H1 (cell line): ENCODE data around the gene UNK. TPM values are rescaled to one million over a fixed set of nuclear protein-coding genes. Genes with fewer than 3 reads are reported as not detected.
A peak's percentile ranks its signal among the peaks of the same experiment; 100 is the strongest.

Source experiments
- CTCF ChIA-PET: fragments of 300-600 bp; sonication (Branson Sonifier 250); formaldehyde crosslinking; loops from one replicate; lab custom pipeline; 2021; ENCODE audit not compliant: partially characterized antibody; lab: Charles Lee
- POLR2A ChIA-PET: fragments of 300-600 bp; sonication (Branson Sonifier 250); formaldehyde crosslinking; loops from one replicate; lab custom pipeline; 2021; ENCODE audit warnings: inconsistent platforms; ENCODE audit not compliant: partially characterized antibody; lab: Charles Lee
- DNase-seq, 2 experiments: peaks; one replicate each; pipeline versions ENCODE4 v3.0.0 to v3.0.0-alpha.2; 2010 to 2022; ENCODE audit warnings: low spot score in 2 of 2, low read depth in 1 of 2, mixed read lengths in 1 of 2
- FAIRE-seq: peaks from 2 replicates; lab custom pipeline; 2011; peaks lifted over from hg19 to GRCh38; lab: Jason Lieb, UNC
- H2AFZ ChIP-seq: 2 replicates; pipeline ENCODE4 v1.8.1; 2012; ENCODE audit warnings: low read length, inconsistent platforms
- H2AK5ac ChIP-seq: 2 replicates; pipeline ENCODE4 v1.6.1; 2013; ENCODE audit warnings: low read depth, low read length
- H2BK120ac ChIP-seq: replicated peaks from 2 replicates; pipeline ENCODE3; 2013; ENCODE audit warnings: low read depth, low read length, inconsistent platforms
- H2BK12ac ChIP-seq: 2 replicates; pipeline ENCODE4 v1.6.1; 2013; ENCODE audit warnings: low read depth, low read length
- H2BK15ac ChIP-seq: 2 replicates; pipeline ENCODE4 v1.6.1; 2013; ENCODE audit warnings: low read length
- H2BK20ac ChIP-seq: 2 replicates; pipeline ENCODE4 v1.6.1; 2013; ENCODE audit warnings: low read length
- H2BK5ac ChIP-seq: 2 replicates; pipeline ENCODE4 v1.6.1; 2013; ENCODE audit warnings: low read depth, low read length
- H3K14ac ChIP-seq: 2 replicates; pipeline ENCODE4 v1.6.1; 2013; ENCODE audit warnings: inconsistent platforms; ENCODE audit not compliant: insufficient read length
- H3K18ac ChIP-seq: 2 replicates; pipeline ENCODE4 v1.6.1; 2013; ENCODE audit warnings: low read length; ENCODE audit errors: extremely low read depth
- H3K23ac ChIP-seq: 2 replicates; pipeline ENCODE4 v1.6.1; 2013; ENCODE audit warnings: inconsistent platforms; ENCODE audit not compliant: insufficient read length
- H3K23me2 ChIP-seq: 2 replicates; pipeline ENCODE4 v1.6.1; 2013; ENCODE audit warnings: low read depth, low read length
- H3K27ac ChIP-seq: 2 replicates; pipeline ENCODE4 v1.6.1; 2011; ENCODE audit warnings: low read depth, low read length, inconsistent platforms
- H3K27me3 ChIP-seq, 4 experiments: replicated peaks in 1 of 4; 1 replicate in 1 of 4; 2 replicates in 3 of 4; pipeline versions ENCODE4 v1.6.1 to v1.8.1; 2011 to 2013; ENCODE audit warnings: low read length in 3 of 4, mild to moderate bottlenecking in 3 of 4, inconsistent platforms in 2 of 4, mixed read lengths in 2 of 4, moderate library complexity in 1 of 4; ENCODE audit not compliant: control insufficient read depth in 3 of 4, insufficient read depth in 3 of 4; ENCODE audit errors: extremely low read depth in 1 of 4
- H3K36me3 ChIP-seq, 4 experiments: 2 replicates each; pipeline versions ENCODE4 v1.6.1 to v1.8.1; 2011 to 2013; ENCODE audit warnings: mild to moderate bottlenecking in 4 of 4, low read length in 3 of 4, moderate library complexity in 2 of 4, control low read depth in 1 of 4, inconsistent platforms in 1 of 4; ENCODE audit not compliant: insufficient read depth in 4 of 4, control insufficient read depth in 2 of 4
- H3K4ac ChIP-seq: replicated peaks from 2 replicates; pipeline ENCODE3; 2013; ENCODE audit warnings: low read length, low read depth, mixed read lengths, inconsistent platforms; ENCODE audit not compliant: insufficient read length
- H3K4me1 ChIP-seq, 4 experiments: replicated peaks in 1 of 4; 1 replicate in 1 of 4; 2 replicates in 3 of 4; pipeline versions ENCODE4 v1.6.1 to v1.8.1; 2011 to 2013; ENCODE audit warnings: low read length in 3 of 4, inconsistent platforms in 2 of 4, mixed read lengths in 1 of 4; ENCODE audit not compliant: insufficient read depth in 4 of 4, control insufficient read depth in 3 of 4
- H3K4me2 ChIP-seq, 2 experiments: 2 replicates each; pipeline versions ENCODE4 v1.6.1 to v1.8.1; 2011 to 2013; ENCODE audit warnings: low read depth in 2 of 2, low read length in 2 of 2, control low read depth in 1 of 2, inconsistent platforms in 1 of 2, mild to moderate bottlenecking in 1 of 2; ENCODE audit not compliant: insufficient read depth in 1 of 2
- H3K4me3 ChIP-seq, 4 experiments: fragments of 200-600, 300-600 bp in 1 of 4; sonication (generic), shearing (Covaris generic), sonication (Bioruptor Twin) in 1 of 4; 2 replicates each; pipeline versions ENCODE4 v1.5.1 to v1.8.1; 2011 to 2016; ENCODE audit warnings: low read length in 4 of 4, low read depth in 3 of 4, control low read depth in 2 of 4, inconsistent platforms in 2 of 4, mild to moderate bottlenecking in 2 of 4, mixed read lengths in 1 of 4, moderate library complexity in 1 of 4; ENCODE audit not compliant: insufficient read depth in 2 of 4; ENCODE audit errors: extremely low read depth in 1 of 4
- H3K56ac ChIP-seq: replicated peaks from 2 replicates; pipeline ENCODE3; 2013; ENCODE audit warnings: low read depth, mild to moderate bottlenecking, mixed read lengths, low read length, inconsistent platforms; ENCODE audit not compliant: insufficient read length
- H3K79me1 ChIP-seq: 2 replicates; pipeline ENCODE4 v1.6.1; 2013; ENCODE audit warnings: low read depth, low read length, control low read depth
- H3K79me2 ChIP-seq, 2 experiments: 2 replicates each; pipeline versions ENCODE4 v1.6.1 to v1.8.1; 2012 to 2013; ENCODE audit warnings: low read length in 2 of 2, mild to moderate bottlenecking in 2 of 2, inconsistent platforms in 1 of 2; ENCODE audit not compliant: insufficient read depth in 2 of 2, control insufficient read depth in 1 of 2
- H3K9ac ChIP-seq, 4 experiments: replicated peaks in 1 of 4; 1 replicate in 1 of 4; 2 replicates in 3 of 4; pipeline versions ENCODE4 v1.6.1 to v1.8.1; 2011 to 2013; ENCODE audit warnings: low read depth in 3 of 4, low read length in 3 of 4, control low read depth in 2 of 4, mild to moderate bottlenecking in 2 of 4, moderate library complexity in 2 of 4, inconsistent platforms in 1 of 4; ENCODE audit errors: extremely low read depth in 1 of 4
- H3K9me3 ChIP-seq, 2 experiments: 2 replicates each; pipeline versions ENCODE4 v1.6.1 to v1.8.1; 2012 to 2013; ENCODE audit warnings: mild to moderate bottlenecking in 2 of 2, moderate library complexity in 2 of 2, control low read depth in 1 of 2, inconsistent platforms in 1 of 2, low read depth in 1 of 2, low read length in 1 of 2, mixed read lengths in 1 of 2; ENCODE audit not compliant: insufficient read depth in 2 of 2
- H4K20me1 ChIP-seq, 2 experiments: replicated peaks in 1 of 2; 2 replicates each; pipeline versions ENCODE3 to v1.8.1; 2011 to 2013; ENCODE audit warnings: inconsistent platforms in 2 of 2, low read length in 2 of 2, mild to moderate bottlenecking in 1 of 2; ENCODE audit not compliant: insufficient read depth in 2 of 2, control insufficient read depth in 1 of 2
- H4K5ac ChIP-seq: 2 replicates; pipeline ENCODE4 v1.6.1; 2013; ENCODE audit warnings: low read length, low read depth, mixed read lengths, inconsistent platforms; ENCODE audit not compliant: insufficient read length
- H4K8ac ChIP-seq: 2 replicates; pipeline ENCODE4 v1.8.0; 2013; ENCODE audit warnings: mild to moderate bottlenecking, moderate library complexity, low read length, inconsistent platforms; ENCODE audit not compliant: insufficient read depth; ENCODE audit errors: extremely low read depth
- H4K91ac ChIP-seq: replicated peaks from 2 replicates; pipeline ENCODE3; 2013; ENCODE audit warnings: low read length, mixed read lengths, inconsistent platforms; ENCODE audit not compliant: insufficient read length
- BCL11A ChIP-seq, 2 experiments: IDR thresholded peaks; one replicate each; pipeline ENCODE4 v1.6.1; 2011; ENCODE audit warnings: low read depth in 2 of 2, low read length in 2 of 2, mild to moderate bottlenecking in 2 of 2
- CBX8 ChIP-seq: fragments of 300-800, 300-1000 bp; sonication (generic); IDR thresholded peaks from 2 replicates; pipeline ENCODE4 v1.7.1; 2016; ENCODE audit warnings: low read depth, low read length, borderline replicate concordance
- CEBPB ChIP-seq: IDR thresholded peaks from 2 replicates; pipeline ENCODE4 v1.6.1; 2012; ENCODE audit warnings: low read depth, low read length
- CHD1 ChIP-seq: IDR thresholded peaks from 2 replicates; pipeline ENCODE4 v1.6.1; 2012; ENCODE audit warnings: low read depth, low read length, improper control_type of control experiment
- GABPA ChIP-seq: IDR thresholded peaks from 2 replicates; pipeline ENCODE4 v1.6.1; 2011; ENCODE audit warnings: mild to moderate bottlenecking, low read length, moderate library complexity, borderline replicate concordance; ENCODE audit not compliant: insufficient read depth
- MAFK ChIP-seq: IDR thresholded peaks from 2 replicates; pipeline ENCODE4 v1.6.1; 2012; ENCODE audit warnings: low read depth, mild to moderate bottlenecking, improper control_type of control experiment, low read length
- RBBP5 ChIP-seq: IDR thresholded peaks from 2 replicates; pipeline ENCODE4 v1.7.1; 2012; ENCODE audit warnings: low read depth, mild to moderate bottlenecking, inconsistent platforms, low read length, moderate library complexity, borderline replicate concordance
- SRF ChIP-seq: IDR thresholded peaks from 2 replicates; pipeline ENCODE4 v1.6.1; 2011; ENCODE audit warnings: mild to moderate bottlenecking, low read depth, low read length, moderate library complexity
- WGBS, 2 experiments: shearing (Covaris generic) in 1 of 2; methylation state at CpG; one replicate each; pipeline versions ENCODE4 v1.1.6 to v1.1.7; 2013 to 2015; ENCODE audit warnings: low lambda C conversion rate in 2 of 2, mixed read lengths in 2 of 2, inconsistent platforms in 1 of 2, low coverage in 1 of 2, missing lambda C conversion rate in 1 of 2; ENCODE audit not compliant: insufficient replicate concordance in 2 of 2, insufficient coverage in 1 of 2, insufficient read length in 1 of 2; ENCODE audit errors: extremely low coverage in 1 of 2, missing lambda C conversion rate in 1 of 2; 5-methylcytosine and 5-hydroxymethylcytosine counted together
- polyA plus RNA-seq, 7 experiments: library from polyadenylated mRNA; depleted of rRNA in 3 of 7; stranded (reverse) in 5 of 7; unstranded in 2 of 7; fragments of >200 nt in 5 of 7; fragments of 200-250 nt in 2 of 7; gene quantifications; 1 replicate in 5 of 7; 2 replicates in 1 of 7; 4 replicates in 1 of 7; pipeline versions ENCODE4 v1.2.1 to v1.2.3, GENCODE V29; 2011 to 2013; ENCODE audit warnings: missing spikeins in 2 of 7, mixed read lengths in 2 of 7
- total RNA-seq: library from RNA; stranded (reverse); fragmentation: NEBNext Ultra II Directional; extraction: Animal tissue kit (Norgen Biotek cat#: 25700); gene quantifications from 2 replicates; pipeline ENCODE4 v1.2.1, GENCODE V29; 2021

UNK gene
- total and polyA plus RNA-seq, 2 of the 8 experiments (the other 6 are each of a cell fraction or from before 2014, with no cell fraction given), result 24.2 to 33.3 TPM

DNA sequence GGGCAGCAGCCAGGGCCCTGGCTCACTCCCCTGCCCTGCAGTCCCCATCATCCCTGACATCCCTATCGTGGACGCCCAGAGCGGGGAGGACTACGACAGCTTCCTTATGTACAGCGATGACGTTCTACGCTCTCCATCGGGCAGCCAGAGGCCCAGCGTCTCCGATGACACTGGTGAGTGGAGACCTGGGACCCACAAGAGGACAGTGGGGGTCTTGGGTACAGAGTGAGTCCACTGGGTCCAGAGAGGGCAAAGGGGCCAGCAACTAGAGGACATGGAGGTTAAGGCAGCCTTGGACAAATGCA is 32.2 kb upstream of the UNK start:
- Histone ChIP-seq H4K20me1 (peaks cover 0 to 5% of the 10 kb centered on the region in 2 experiments), H3K27ac (no peak overlapping the region), H3K9ac (no peak overlapping the region), H3K36me3 (no peaks in the 10 kb centered on the region), H2BK5ac (no peak overlapping the region), H3K4me1 (peaks cover 0 to 5% (median 3%) of the 10 kb centered on the region in 4 experiments; a peak in 4 of 7 replicates), H3K4ac (no peak overlapping the region), H3K79me2 (no peaks in the 10 kb centered on the region), H3K9me3 (no peaks in the 10 kb centered on the region), H3K23me2 (no peaks in the 10 kb centered on the region; the same call in 1 of the 2 replicates), H3K27me3 (peaks cover 0 to 2% (median 0%) of the 10 kb centered on the region in 4 experiments; a peak in 1 of 7 replicates), H2BK20ac (no peak overlapping the region), H2AK5ac (0 out of 2 replicates have a peak overlapping the region, but pooled peaks have one; percentile 69), H3K23ac (no peak overlapping the region), H2BK120ac (no peak overlapping the region), H4K8ac (peak overlapping the region; percentile 69; the same call in 1 of the 2 replicates), H3K14ac (no peak overlapping the region), H4K5ac (no peak overlapping the region), H3K4me3 (no peak overlapping the region), H2BK12ac (no peak overlapping the region), H4K91ac (no peak overlapping the region), H3K18ac (no peak overlapping the region), H3K4me2 (no peak overlapping the region), H3K79me1 (no peaks in the 10 kb centered on the region), H2AFZ (no peak overlapping the region), H2BK15ac (no peak overlapping the region), H3K56ac (no peak overlapping the region)
- TF ChIP-seq SRF (no peak), CHD1 (no peak), MAFK (no peak), CEBPB (no peak), RBBP5 (no peak), CBX8 (no peak), BCL11A (IDR thresholded peaks at IDR 0.05; ENCODE audit: low read depth in 2 of 2, low read length in 2 of 2) (no peak), GABPA (no peak)
- CTCF ChIA-PET, result interaction anchor here (0.8 to 19.5 kb wide), 15 partner anchors 9 to 137 kb away, joined by 3 to 359 read pairs (median 6); partner anchors contain the start of genes GALK1, SMIM5 and UNK
- FAIRE-seq (no peak), DNase-seq (no peak)
- 95% methylated on average over 10 of the region's 10 CpGs; no CpG with 5 or more reads in 1 of the 2 experiments for WGBS, 2 experiments
- POLR2A ChIA-PET, result interaction anchor here (1.3 to 15.1 kb wide), 5 partner anchors 11 to 121 kb away, joined by 3 to 425 read pairs (median 6); partner anchors contain the start of gene GALK1
